Right lobe of liver (tissue), 6 donors: ENCODE measurements around the gene KLHDC10. TPM values are rescaled to one million over a fixed set of nuclear protein-coding genes. Genes with fewer than 3 reads are reported as not detected.

Source experiments
- ATAC-seq, 4 donors: fragments of 200-7000 bp; cut with Tn5 transposase; one replicate each; pipeline ENCODE4 v1.9.1; 2020; ENCODE audit warnings: mild to moderate bottlenecking in 4 of 4, moderate library complexity in 4 of 4
- DNase-seq, 3 donors: peaks; one replicate each; pipeline ENCODE4 v3.0.0-alpha.2; 2020
- H3K27ac ChIP-seq, 3 donors: fragments of 200-600 bp; one replicate each; pipeline ENCODE4 v1.8.0; 2022
- H3K27me3 ChIP-seq, 2 donors: fragments of 200-600 bp; one replicate each; pipeline ENCODE4 v1.8.0; 2022
- H3K36me3 ChIP-seq, 4 donors: fragments of 200-600 bp; sonication (generic) in 1 of 4; one replicate each; pipeline versions ENCODE4 v1.5.1 to v1.8.0; 2017 to 2022; ENCODE audit warnings: control low read depth in 1 of 4
- H3K4me1 ChIP-seq, 4 donors: fragments of 200-600 bp; sonication (generic) in 1 of 4; one replicate each; pipeline versions ENCODE4 v1.5.1 to v1.8.0; 2017 to 2022; ENCODE audit warnings: control low read depth in 1 of 4
- H3K4me3 ChIP-seq, 3 donors: fragments of 200-600 bp; one replicate each; pipeline ENCODE4 v1.8.0; 2022
- H3K9me3 ChIP-seq, 4 donors: fragments of 200-600 bp; sonication (generic) in 1 of 4; one replicate each; pipeline versions ENCODE4 v1.5.1 to v1.8.0; 2017 to 2022; ENCODE audit warnings: control low read depth in 1 of 4
- POLR2A ChIP-seq: fragments of 450-650 bp; IDR thresholded peaks from one replicate; pipeline ENCODE4 v1.6.1; 2017; ENCODE audit warnings: antibody characterized with exemption, mild to moderate bottlenecking
- WGBS: methylation state at CpG from one replicate; pipeline ENCODE4 v1.1.6; 2018; ENCODE audit warnings: low coverage, low lambda C conversion rate; ENCODE audit not compliant: insufficient coverage; ENCODE audit errors: missing lambda C conversion rate; 5-methylcytosine and 5-hydroxymethylcytosine counted together
- intact Hi-C, 2 donors: fragments of 100-400 bp; cut with DNase I; formaldehyde crosslinking; loops; one replicate each; pipeline versions ENCODE4 v1.11.2 to v1.14.1; 2022
- total RNA-seq, 6 experiments: library from RNA; depleted of rRNA in 2 of 6; stranded (reverse); fragments of >200 nt in 2 of 6; fragmentation: NEBNext Ultra II Directional in 3 of 6; extraction: Animal tissue kit (Norgen Biotek cat#: 25700) in 3 of 6; gene quantifications; one replicate each; pipeline versions ENCODE4 v1.1.0 to v1.2.4, GENCODE V29; 2016 to 2023
- TF ChIP-seq, protein P1 (sequence below), 4 donors: fragments of 200-600 bp in 3 of 4; fragments of 450-650 bp in 1 of 4; IDR thresholded peaks; one replicate each; pipeline versions ENCODE4 v1.5.1 to v1.8.0; 2016 to 2022; ENCODE audit warnings: antibody characterized with exemption in 4 of 4, mild to moderate bottlenecking in 2 of 4
- donor health status: DM: no; HTN: yes; CAD: no.
- donor health status: DM: no; HTN: no; CAD: no.
- donor health status: DM: no; HTN: no; CAD: no.
- donor health status: DM: no; HTN: yes; CAD: no.
- donor health status: DM: no; HTN: yes; CAD: no.

The KLHDC10 gene
- total RNA-seq, 6 experiments from 2014 or later = 12.7 to 35.4 (median 21.7) TPM

DNA sequence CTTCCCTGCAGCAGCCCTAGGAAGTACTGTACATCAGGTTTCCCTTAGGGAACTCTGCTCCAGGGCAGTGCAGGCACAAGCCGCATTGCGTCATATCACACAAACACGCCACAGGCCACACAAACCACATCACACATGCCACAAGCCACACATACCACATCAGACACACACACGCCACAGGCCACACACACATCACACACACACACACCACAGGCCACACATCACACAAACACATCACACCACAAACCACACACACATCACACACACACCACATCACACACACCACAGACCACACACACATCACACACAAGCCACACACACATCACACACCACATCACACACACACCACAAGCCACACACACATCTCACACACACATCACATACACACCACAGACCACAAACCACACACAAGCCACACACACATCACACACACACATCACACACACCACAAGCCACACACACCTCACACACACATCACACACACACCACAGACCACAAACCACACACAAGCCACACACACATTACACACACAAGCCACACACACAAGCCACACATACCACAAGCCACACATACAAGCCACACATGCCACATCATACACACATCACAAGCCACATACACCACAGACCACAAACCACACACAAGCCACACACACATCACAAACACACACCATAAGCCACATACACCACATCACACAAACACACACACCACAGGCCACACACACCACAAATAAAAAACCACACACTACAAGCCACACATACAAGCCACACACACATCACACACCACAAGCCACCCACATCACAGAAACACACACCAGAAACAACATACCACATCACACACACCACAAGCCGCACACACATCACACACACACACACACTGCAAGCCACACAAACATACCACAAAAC, 81.5 kb downstream of the KLHDC10 start:
- Histone ChIP-seq H3K36me3 (no peaks in the 10 kb centered on the region), H3K4me3 (no peak overlapping the region), H3K27me3 (no peaks in the 10 kb centered on the region), H3K9me3 (no peaks in the 10 kb centered on the region), H3K27ac (no peak overlapping the region), H3K4me1 (peaks cover 0 to 3% (median 0%) of the 10 kb centered on the region in 4 donors)
- no peak for ATAC-seq
- DNase-seq = no peak
- intact Hi-C loops = no loop called here
- 24% methylated on average over 4 of the region's 5 CpGs for WGBS
- TF ChIP-seq, protein P1, sequence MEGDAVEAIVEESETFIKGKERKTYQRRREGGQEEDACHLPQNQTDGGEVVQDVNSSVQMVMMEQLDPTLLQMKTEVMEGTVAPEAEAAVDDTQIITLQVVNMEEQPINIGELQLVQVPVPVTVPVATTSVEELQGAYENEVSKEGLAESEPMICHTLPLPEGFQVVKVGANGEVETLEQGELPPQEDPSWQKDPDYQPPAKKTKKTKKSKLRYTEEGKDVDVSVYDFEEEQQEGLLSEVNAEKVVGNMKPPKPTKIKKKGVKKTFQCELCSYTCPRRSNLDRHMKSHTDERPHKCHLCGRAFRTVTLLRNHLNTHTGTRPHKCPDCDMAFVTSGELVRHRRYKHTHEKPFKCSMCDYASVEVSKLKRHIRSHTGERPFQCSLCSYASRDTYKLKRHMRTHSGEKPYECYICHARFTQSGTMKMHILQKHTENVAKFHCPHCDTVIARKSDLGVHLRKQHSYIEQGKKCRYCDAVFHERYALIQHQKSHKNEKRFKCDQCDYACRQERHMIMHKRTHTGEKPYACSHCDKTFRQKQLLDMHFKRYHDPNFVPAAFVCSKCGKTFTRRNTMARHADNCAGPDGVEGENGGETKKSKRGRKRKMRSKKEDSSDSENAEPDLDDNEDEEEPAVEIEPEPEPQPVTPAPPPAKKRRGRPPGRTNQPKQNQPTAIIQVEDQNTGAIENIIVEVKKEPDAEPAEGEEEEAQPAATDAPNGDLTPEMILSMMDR (IDR thresholded peaks at IDR 0.05) = no peak
- TF ChIP-seq POLR2A = no peak

DNA sequence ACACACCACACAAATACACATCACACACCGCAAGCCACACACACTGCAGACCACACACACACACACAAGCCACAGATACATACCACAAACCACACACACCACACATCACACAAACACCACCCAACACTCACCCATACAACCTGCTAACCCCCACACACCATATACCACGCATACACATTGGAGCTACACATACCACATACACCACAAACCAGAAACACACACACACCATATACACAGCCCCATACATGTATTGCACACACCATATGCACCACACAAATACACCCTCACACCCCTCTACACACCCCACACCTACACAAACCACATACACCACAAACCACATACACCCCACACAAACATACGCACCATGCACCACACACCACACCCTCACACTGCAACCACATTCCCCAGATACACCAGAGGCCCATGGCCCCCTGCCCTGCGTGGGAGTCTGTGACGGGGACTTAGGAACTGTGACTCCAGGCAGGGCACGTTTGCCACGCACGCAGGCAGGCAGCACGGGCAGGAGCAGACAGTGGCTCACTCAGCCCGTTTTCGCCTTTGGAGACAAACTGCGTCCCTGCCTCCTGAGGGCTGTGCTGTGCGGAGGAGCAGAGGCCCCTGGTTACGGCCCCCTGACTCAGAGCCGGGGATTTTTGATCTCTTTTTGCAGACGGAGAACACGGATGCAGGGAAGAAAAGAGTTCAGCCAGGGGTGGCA, 82.3 kb downstream of the KLHDC10 start:
- no peak for TF ChIP-seq POLR2A
- TF ChIP-seq, protein P1 (IDR thresholded peaks at IDR 0.05) = no peak
- no peaks in the 10 kb centered on the region for H3K27me3 ChIP-seq
- no peaks in the 10 kb centered on the region for H3K4me1 ChIP-seq
- H3K4me3 ChIP-seq = no peak overlapping the region
- H3K27ac ChIP-seq = no peak overlapping the region
- intact Hi-C loops = no loop called here
- no peaks in the 10 kb centered on the region for H3K36me3 ChIP-seq
- DNase-seq (no peak), ATAC-seq (no peak)
- WGBS = 90% methylated on average over 13 of the region's 17 CpGs
- H3K9me3 ChIP-seq = no peaks in the 10 kb centered on the region

DNA sequence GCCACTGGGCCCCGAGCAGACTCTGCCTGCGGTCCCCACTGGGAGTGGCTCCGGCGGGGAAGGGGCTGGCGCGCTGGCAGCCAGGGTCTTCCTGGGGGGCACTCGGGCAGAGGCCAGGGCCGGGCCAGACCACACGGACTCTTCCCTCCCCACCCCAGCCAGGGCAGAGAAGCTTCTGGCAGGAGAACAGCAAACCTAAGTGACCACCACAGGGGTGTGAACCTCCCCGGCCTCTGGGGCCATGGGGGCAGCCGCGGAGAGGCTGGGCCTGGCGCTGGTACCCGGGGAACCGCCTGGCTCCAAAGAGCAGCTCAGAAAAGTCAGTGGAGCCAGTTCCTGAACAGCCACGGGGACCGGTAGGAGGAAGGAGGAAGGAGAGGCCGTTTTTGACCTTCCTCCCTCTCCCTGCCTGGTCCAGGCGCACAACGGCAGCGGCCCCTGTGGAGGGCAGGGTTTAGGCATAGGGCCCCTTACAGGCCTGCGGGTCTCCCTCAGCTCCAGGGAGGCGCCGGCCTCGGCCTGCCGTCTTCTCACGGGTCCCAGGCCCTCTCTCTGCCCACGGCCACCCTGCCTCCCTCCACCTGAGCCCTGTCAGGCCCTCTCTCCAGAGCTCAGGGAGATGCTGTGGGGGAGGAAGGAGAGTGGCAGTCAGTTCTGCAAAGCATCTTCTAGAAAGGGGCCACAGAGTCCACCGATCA, 83.0 kb downstream of the KLHDC10 start:
- TF ChIP-seq, protein P1 (IDR thresholded peaks at IDR 0.05) = no peak
- 60% methylated on average over 3 of the region's 29 CpGs for WGBS
- H3K36me3 ChIP-seq = no peaks in the 10 kb centered on the region
- intact Hi-C loops = no loop called here
- peak in 2 of 4 donors; percentile 4 to 6 for ATAC-seq
- no peak for DNase-seq
- H3K27ac ChIP-seq = no peak overlapping the region
- H3K4me3 ChIP-seq = no peak overlapping the region
- no peaks in the 10 kb centered on the region for H3K9me3 ChIP-seq
- H3K27me3 ChIP-seq = no peaks in the 10 kb centered on the region
- H3K4me1 ChIP-seq = no peaks in the 10 kb centered on the region

DNA sequence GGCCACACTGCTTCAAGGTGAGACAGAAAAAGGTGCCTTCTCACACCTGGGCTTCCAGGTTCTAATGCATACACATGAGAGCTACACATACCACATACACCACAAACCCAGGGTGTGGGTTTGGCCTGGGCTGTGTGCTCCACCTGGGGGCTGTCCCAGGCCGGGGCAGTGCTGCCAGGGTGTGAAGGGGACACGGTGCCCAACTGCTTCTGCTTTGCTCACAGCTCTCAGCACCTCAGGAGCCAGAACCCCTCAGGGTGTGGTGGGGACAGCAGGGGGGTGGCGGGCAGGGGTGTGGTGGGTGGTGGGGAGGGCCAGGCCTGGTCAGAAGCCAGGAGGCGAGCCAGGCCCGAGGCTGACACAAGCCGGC, 83.8 kb downstream of the KLHDC10 start:
- no peak overlapping the region for H3K4me3 ChIP-seq
- no peaks in the 10 kb centered on the region for H3K36me3 ChIP-seq
- H3K4me1 ChIP-seq = no peaks in the 10 kb centered on the region
- H3K9me3 ChIP-seq = no peaks in the 10 kb centered on the region
- ATAC-seq (peak in 2 of 4 donors; percentile 22 to 36), DNase-seq (no peak)
- H3K27me3 ChIP-seq = no peaks in the 10 kb centered on the region
- intact Hi-C loops = no loop called here
- 60% methylated on average over 1 of the region's 6 CpGs for WGBS
- no peak for TF ChIP-seq POLR2A
- TF ChIP-seq, protein P1 (IDR thresholded peaks at IDR 0.05) = no peak
- no peak overlapping the region for H3K27ac ChIP-seq
